K562 (cell line): ENCODE measurements around the gene PLCB1.

Experiments used
- FUS ChIP-seq: fragments of 200-400 bp; formaldehyde crosslinking; optimal IDR thresholded peaks from 2 replicates; pipeline ENCODE3; 2017; ENCODE audit warnings: low read depth, low read length
- RAD51 ChIP-seq: fragments of 450-650 bp; IDR thresholded peaks from 2 replicates; pipeline ENCODE4 v1.7.1; 2016; ENCODE audit warnings: low read depth, mild to moderate bottlenecking, borderline replicate concordance
- TF ChIP-seq, protein P1 (sequence below): sonication (generic); formaldehyde crosslinking; IDR thresholded peaks from 2 replicates; pipeline ENCODE4 v1.8.0; 2023; ENCODE audit warnings: mild to moderate bottlenecking, missing genetic modification reagents
- TF ChIP-seq, protein P2 (sequence below), 3 experiments: IDR thresholded peaks in 2 of 3; conservative IDR thresholded peaks in 1 of 3; 2 replicates each; pipeline ENCODE4 v1.5.1; 2011 to 2012; ENCODE audit warnings: low read length in 3 of 3, mild to moderate bottlenecking in 3 of 3, control low read depth in 2 of 3, improper control_type of control experiment in 1 of 3, inconsistent platforms in 1 of 3, low read depth in 1 of 3, mixed read lengths in 1 of 3, moderate library complexity in 1 of 3; ENCODE audit not compliant: insufficient read depth in 2 of 3

DNA sequence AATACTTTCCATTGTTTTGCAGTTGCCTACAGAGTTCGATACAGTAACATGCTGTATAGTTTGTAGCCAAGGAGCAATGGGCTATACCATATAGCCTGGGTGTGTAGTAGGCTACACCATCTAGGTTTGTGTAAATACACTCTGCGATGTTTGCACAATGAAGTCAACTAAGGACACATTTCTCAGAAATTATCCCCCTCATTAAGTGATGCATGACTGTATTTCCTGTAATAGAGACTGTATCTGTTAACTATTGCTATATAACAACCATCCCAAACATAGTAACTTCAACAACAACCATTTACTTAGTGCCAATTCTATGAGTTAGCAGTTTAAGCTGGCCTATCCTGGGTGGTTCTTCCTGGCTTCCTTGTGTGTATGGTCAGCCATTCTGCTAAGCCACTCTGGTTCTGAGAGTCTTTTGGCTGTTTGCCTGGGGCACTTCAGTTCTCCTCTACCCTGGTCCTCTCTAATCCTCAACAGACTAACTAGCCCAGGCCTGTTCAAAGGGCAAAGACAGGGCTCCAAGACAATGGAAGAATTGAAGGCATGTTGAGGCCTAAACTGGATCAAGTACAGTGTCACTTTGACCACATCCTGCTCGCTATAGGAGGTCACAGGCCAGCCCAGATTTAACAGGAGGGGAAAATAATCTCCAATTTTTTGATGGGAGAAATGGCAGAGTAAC, 124.0 kb downstream of the PLCB1 start:
- no peak for TF ChIP-seq FUS
- TF ChIP-seq, protein P1, sequence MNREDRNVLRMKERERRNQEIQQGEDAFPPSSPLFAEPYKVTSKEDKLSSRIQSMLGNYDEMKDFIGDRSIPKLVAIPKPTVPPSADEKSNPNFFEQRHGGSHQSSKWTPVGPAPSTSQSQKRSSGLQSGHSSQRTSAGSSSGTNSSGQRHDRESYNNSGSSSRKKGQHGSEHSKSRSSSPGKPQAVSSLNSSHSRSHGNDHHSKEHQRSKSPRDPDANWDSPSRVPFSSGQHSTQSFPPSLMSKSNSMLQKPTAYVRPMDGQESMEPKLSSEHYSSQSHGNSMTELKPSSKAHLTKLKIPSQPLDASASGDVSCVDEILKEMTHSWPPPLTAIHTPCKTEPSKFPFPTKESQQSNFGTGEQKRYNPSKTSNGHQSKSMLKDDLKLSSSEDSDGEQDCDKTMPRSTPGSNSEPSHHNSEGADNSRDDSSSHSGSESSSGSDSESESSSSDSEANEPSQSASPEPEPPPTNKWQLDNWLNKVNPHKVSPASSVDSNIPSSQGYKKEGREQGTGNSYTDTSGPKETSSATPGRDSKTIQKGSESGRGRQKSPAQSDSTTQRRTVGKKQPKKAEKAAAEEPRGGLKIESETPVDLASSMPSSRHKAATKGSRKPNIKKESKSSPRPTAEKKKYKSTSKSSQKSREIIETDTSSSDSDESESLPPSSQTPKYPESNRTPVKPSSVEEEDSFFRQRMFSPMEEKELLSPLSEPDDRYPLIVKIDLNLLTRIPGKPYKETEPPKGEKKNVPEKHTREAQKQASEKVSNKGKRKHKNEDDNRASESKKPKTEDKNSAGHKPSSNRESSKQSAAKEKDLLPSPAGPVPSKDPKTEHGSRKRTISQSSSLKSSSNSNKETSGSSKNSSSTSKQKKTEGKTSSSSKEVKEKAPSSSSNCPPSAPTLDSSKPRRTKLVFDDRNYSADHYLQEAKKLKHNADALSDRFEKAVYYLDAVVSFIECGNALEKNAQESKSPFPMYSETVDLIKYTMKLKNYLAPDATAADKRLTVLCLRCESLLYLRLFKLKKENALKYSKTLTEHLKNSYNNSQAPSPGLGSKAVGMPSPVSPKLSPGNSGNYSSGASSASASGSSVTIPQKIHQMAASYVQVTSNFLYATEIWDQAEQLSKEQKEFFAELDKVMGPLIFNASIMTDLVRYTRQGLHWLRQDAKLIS (CRISPR knock-in tag), result no peak
- TF ChIP-seq RAD51, result no peak
- TF ChIP-seq, protein P2, sequence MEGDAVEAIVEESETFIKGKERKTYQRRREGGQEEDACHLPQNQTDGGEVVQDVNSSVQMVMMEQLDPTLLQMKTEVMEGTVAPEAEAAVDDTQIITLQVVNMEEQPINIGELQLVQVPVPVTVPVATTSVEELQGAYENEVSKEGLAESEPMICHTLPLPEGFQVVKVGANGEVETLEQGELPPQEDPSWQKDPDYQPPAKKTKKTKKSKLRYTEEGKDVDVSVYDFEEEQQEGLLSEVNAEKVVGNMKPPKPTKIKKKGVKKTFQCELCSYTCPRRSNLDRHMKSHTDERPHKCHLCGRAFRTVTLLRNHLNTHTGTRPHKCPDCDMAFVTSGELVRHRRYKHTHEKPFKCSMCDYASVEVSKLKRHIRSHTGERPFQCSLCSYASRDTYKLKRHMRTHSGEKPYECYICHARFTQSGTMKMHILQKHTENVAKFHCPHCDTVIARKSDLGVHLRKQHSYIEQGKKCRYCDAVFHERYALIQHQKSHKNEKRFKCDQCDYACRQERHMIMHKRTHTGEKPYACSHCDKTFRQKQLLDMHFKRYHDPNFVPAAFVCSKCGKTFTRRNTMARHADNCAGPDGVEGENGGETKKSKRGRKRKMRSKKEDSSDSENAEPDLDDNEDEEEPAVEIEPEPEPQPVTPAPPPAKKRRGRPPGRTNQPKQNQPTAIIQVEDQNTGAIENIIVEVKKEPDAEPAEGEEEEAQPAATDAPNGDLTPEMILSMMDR (IDR thresholded peaks at IDR 0.05 in 2 of 3, conservative IDR thresholded peaks at IDR 0.05 in 1 of 3; ENCODE audit: insufficient read depth in 2 of 3, low read depth in 1 of 3, low read length in 3 of 3), result no peak
